HL-60 (cell line): ENCODE results near the gene GSTCD.
"Not testable (repeated sequence)": the region's sequence is repeated elsewhere in the genome, so short reads cannot be mapped to it uniquely, and the experiment has no call there.

Source experiments
- POLR2AphosphoS5 ChIP-seq: IDR thresholded peaks from 2 replicates; pipeline ENCODE4 v1.6.1; 2012; ENCODE audit warnings: low read depth
- SPI1 ChIP-seq: IDR thresholded peaks from 2 replicates; pipeline ENCODE4 v1.6.1; 2012; ENCODE audit warnings: low read depth, mild to moderate bottlenecking, borderline replicate concordance
- TF ChIP-seq, protein P1 (sequence below): IDR thresholded peaks from one replicate; pipeline ENCODE4 v1.5.1; 2011; ENCODE audit warnings: low read length, control low read depth, inconsistent platforms; ENCODE audit not compliant: insufficient read depth

GRCh38 chr4:105852230-105852629 lies 143.6 kb downstream of the GSTCD start:
- TF ChIP-seq POLR2AphosphoS5, SPI1: not testable (repeated sequence)
- TF ChIP-seq, protein P1, sequence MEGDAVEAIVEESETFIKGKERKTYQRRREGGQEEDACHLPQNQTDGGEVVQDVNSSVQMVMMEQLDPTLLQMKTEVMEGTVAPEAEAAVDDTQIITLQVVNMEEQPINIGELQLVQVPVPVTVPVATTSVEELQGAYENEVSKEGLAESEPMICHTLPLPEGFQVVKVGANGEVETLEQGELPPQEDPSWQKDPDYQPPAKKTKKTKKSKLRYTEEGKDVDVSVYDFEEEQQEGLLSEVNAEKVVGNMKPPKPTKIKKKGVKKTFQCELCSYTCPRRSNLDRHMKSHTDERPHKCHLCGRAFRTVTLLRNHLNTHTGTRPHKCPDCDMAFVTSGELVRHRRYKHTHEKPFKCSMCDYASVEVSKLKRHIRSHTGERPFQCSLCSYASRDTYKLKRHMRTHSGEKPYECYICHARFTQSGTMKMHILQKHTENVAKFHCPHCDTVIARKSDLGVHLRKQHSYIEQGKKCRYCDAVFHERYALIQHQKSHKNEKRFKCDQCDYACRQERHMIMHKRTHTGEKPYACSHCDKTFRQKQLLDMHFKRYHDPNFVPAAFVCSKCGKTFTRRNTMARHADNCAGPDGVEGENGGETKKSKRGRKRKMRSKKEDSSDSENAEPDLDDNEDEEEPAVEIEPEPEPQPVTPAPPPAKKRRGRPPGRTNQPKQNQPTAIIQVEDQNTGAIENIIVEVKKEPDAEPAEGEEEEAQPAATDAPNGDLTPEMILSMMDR: not testable (repeated sequence)
